GM20000 (cell line): ENCODE data around the gene SERPINB1.

Experiments
- DNase-seq: peaks from one replicate; pipeline ENCODE4 v3.0.0; 2012; ENCODE audit warnings: low spot score
- TF ChIP-seq, protein P1 (sequence below): IDR thresholded peaks from 2 replicates; pipeline ENCODE4 v1.5.1; 2012; ENCODE audit warnings: mild to moderate bottlenecking, control low read depth; ENCODE audit errors: extremely low read depth, missing control alignments

Gene SERPINB1

GRCh38 chr6:2828629-2829028 is 13.0 kb downstream of the SERPINB1 start:
- TF ChIP-seq, protein P1, sequence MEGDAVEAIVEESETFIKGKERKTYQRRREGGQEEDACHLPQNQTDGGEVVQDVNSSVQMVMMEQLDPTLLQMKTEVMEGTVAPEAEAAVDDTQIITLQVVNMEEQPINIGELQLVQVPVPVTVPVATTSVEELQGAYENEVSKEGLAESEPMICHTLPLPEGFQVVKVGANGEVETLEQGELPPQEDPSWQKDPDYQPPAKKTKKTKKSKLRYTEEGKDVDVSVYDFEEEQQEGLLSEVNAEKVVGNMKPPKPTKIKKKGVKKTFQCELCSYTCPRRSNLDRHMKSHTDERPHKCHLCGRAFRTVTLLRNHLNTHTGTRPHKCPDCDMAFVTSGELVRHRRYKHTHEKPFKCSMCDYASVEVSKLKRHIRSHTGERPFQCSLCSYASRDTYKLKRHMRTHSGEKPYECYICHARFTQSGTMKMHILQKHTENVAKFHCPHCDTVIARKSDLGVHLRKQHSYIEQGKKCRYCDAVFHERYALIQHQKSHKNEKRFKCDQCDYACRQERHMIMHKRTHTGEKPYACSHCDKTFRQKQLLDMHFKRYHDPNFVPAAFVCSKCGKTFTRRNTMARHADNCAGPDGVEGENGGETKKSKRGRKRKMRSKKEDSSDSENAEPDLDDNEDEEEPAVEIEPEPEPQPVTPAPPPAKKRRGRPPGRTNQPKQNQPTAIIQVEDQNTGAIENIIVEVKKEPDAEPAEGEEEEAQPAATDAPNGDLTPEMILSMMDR: no peak

DNA sequence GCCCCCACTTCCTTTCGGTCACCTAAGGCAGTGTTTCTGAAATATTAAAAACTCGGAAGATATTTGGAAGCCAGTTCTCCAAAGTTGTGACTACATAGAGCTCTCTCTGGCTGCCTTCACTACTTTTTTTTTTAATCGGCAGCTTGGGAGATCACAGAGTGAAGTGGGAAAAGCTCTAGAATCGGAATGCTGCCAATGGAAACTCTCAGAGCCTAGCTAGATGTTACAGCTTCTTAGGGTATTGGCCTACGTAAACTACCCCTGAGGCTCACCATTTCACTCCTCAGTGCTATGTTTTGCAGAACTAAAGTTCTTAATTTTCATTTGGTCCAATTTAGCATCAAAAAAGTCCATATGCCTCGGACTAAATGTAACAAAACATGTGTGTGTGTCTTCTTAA is 14.5 kb downstream of the SERPINB1 start:
- no peak for DNase-seq
- TF ChIP-seq, protein P1: no peak

More at GRCh38 chr6:2828629-2829028, 13.0 kb downstream of the SERPINB1 start:
- no peak for DNase-seq

GRCh38 chr6:2826131-2826530 is 15.5 kb downstream of the SERPINB1 start:
- DNase-seq: no peak
- TF ChIP-seq, protein P1: no peak

GRCh38 chr6:2823104-2823850 is 18.4 kb downstream of the SERPINB1 start:
- DNase-seq: no peak
- TF ChIP-seq, protein P1: no peak

- DNase-seq: no peak
- TF ChIP-seq, protein P1: no peak
These were observed 20.1 kb downstream of the SERPINB1 start for GRCh38 chr6:2821554-2821953.

DNA sequence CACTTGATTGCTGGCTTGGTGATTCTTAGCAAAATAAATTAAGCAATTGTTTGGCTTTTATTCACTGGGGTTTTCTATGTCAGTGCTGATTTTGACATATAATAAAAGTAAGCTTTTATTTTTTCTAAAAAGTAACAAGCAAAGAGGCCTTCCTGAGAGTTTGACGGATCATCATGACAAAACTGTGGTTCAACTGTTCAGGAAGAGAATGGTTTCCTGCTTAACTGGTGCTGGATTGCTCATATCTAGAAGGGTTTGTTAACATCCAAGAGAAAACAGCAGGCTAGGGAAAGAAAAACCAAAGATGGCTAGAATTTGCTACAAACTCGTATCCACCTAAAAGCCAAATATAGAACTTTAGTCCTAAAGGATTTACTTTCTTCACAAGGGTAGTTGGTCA is 21.2 kb downstream of the SERPINB1 start:
- TF ChIP-seq, protein P1: no peak

GRCh38 chr6:2819978-2820377 is 21.7 kb downstream of the SERPINB1 start:
- no peak for DNase-seq
- TF ChIP-seq, protein P1: no peak

More for the DNA sequence above, 21.2 kb downstream of the SERPINB1 start:
- DNase-seq: no peak
